GM19351 (cell line): ENCODE measurements around the gene TMEM150A.
A peak's percentile ranks its signal among the peaks of the same experiment; 100 is the strongest.
"Not testable (repeated sequence)": the region's sequence is repeated elsewhere in the genome, so short reads cannot be mapped to it uniquely, and the experiment has no call there.

ENCODE experiments used
- ATAC-seq: cut with Tn5 transposase; IDR thresholded peaks from one replicate; pipeline ENCODE4 v1.9.1; 2021; ENCODE audit warnings: mild to moderate bottlenecking, moderate library complexity; ENCODE audit not compliant: unreplicated experiment

Gene TMEM150A

DNA sequence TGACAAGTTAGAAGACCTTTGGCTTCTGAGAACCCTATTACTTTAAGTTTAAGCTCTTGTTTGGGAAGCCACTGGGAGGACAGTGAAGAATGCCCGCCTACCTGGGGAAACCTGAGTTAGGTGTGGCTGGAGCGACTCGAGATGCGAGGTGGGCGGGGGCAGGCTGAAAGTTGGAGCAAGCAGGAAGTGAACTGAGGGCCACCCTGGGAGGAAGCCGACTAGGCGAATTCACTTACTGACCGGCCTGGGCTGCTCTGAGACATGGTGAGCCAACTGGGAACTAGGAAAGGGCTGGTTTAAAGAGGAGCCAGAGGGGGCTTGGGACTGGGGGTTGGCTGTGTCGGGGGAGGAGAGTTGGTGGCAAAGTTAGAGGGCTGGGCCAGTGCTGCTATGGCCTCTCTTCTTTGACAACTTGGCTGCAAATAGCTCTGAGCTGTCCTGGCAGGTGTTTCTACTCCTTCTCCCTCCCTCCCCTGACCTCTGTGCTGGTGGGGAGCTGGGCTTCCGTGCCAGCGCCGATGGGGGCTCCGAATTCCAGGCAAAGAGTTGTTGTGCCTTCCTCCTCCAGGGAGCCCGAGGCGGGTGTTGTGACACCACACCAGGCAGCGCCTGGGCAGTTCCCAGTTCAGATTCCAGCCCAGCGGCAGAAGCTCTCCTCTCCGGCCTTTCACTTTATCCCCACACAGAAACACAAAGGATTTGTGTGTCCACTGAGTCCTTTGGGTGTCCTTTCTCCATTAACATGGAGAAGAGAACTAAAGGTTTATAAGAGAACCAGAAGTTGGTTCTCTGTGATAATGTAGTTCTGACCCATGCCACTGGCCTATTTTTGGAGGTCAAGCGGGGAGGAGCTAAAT is 24.9 kb downstream of the TMEM150A start, which contains the start of gene VAMP8:
Gene VAMP8 (plus strand): TSS at position 201 of the 857 bp plus-strand sequence. CDS start 61 bp downstream, at position 262.
- peak; percentile 74 for ATAC-seq

- ATAC-seq = no peak
These were observed 25.5 kb downstream of the TMEM150A start for GRCh38 chr2:85577063-85577385.

DNA sequence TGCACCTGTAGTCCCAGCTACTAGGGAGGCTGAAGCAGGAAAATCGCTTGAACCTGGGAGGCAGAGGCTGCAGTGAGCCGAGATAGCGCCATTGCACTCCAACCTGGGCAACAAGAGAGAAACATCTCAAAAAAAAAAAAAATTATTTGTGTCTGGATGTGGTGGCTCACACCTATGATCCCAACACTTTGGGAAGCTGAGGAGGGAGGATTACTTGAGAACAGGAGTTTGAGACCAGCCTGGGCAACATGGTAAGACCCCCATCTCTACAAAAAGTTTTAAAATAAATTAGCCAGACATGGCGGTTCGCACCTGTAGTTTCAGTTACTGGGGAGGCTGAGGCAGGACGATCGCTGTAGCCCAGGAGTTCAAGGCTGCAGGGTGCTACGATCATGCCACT is 26.8 kb downstream of the TMEM150A start:
- ATAC-seq = no peak

DNA sequence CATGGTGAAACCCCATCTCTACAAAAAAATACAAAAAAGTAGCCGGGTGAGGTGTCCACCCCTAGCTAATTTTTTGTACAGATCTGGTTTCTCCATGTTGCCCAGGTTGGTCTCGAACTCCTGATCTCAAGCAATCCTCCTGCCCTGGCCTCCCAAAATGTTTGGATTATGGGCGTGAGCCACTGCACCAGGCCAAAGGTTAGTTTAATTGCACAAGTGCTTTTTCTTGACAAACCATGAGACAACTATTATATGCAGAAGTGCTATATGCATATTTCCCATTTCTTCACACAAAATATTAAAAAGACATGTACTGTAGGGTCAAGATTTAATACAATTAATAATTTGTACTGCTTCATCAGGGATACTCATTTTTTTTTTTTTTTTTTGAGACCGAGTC is 36.2 kb downstream of the TMEM150A start:
- no peak for ATAC-seq

DNA sequence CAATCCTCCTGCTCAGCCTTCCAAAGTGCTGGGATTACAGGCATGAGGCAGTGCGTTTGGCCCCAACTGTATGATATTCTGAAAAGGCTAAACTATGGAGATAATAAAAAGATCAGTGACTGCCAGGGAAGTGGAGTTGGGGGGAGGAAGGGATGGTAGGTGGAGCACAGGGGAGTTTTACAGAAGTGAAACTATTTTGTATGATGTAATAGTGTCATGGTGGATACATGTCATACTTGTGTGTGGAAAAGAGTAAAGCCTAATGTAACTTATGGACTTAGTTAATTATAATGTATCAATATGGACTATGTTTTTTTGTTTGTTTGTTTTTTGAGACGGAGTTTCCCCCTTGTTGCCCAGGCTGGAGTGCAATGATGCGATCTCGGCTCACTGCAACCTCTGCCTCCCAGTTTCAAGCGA is 38.3 kb downstream of the TMEM150A start:
- ATAC-seq = no peak

DNA sequence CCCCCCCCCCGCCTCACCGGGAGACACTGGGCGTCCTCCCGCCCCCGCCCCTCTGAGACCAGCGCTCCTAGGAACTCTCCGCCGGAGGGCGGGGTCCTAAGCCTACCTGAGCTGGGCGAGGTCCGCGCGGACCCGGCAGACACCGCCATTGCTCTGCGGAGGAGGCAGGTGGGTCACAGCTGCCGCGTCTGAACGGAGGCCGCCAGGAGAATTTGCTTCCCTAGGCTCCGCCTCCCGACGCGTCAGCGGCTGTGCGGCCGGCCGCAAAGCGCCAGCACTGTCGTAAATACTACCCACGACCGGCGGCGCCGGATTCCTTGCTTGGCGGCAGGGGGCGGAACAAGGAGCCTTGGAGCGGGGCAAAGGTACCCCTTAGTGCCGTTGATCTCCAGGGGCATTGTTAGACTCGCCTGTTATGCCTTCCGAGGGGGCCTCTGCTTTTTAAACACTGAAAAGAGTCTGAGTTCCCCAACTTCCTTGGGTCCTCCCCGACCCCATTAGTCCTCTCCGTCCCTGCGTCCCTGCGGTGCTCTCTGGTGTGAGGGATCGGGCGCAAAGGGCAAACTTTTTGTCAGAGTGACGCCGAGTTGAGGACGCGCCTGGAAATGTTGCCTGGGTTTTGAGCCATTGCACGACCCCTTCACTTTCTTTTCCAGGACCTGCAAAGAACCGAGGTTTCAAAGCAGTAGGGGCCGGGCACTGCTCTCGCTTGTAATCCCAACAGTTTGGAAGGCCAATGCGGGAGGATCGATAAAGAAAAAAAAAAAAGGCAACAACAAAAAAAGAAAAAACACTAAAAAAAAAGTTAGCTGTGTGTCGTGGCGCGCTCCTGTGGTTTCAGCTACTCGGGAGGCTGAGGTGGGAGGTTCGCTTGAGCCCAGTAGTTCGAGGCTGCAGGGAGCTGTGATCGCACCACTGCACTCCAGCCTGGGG is 41.0 kb downstream of the TMEM150A start, which contains the start of gene GGCX:
Gene GGCX (minus strand): TSS at position 214 of the 933 bp plus-strand sequence. CDS start 65 bp downstream, at position 149.
- peak; percentile 93 for ATAC-seq

DNA sequence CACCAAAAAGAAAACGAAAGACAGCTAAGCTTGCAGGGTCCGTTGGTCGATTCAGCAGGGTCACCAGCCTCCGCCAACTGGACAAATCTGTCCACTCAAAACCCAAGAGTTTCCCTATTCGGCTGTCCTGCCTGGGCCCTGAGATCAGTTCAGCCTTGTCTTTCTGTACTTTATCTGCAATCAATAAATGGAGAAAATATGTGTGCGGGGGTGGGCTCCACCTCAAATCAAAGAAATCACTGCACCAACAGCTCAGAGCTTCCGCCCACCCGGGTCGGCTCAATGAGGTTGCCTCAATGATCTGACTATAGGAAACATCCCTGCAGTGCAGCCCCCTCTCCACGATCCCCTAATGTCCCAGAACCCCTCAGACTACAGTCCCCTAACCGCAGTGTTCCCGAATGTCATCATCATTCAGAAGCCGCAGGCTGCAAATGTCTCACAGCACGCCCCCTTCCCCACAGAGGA is 41.7 kb downstream of the TMEM150A start:
- ATAC-seq = peak; percentile 27

DNA sequence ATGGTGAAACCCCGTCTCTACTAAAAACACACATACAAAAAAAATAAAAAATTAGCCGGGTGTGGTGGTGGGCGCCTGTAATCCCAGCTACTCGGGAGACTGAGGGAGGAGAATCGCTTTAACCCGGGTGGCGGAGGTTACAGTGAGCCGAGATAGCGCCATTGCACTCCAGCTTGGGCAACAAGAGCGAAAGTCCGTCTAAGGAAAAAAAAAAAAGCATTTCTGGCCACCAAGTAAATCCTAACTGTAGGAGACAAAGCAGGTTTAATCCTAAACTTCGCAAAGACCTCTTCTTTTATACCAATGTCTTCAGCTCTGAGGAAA is 42.1 kb downstream of the TMEM150A start:
- ATAC-seq = not testable (repeated sequence)

DNA sequence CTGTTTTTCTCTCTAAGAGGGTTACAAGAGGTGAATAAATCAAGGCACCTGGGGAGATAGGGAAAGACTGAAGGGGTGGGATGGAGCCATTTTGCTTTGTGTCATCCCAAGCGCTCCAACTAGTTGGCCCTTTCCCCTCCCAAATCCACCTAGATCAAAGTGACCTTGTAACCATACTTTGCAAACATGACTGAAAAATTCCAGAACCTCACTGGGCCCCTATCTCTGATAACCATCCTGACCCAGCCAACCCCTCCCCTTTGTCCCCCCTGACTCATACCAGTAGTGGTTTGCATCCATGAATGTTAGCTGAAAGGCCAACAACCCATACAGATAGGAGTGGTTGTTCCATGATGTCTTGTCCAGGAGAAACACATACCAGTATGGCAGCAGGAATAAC is 44.3 kb downstream of the TMEM150A start:
- ATAC-seq = no peak

DNA sequence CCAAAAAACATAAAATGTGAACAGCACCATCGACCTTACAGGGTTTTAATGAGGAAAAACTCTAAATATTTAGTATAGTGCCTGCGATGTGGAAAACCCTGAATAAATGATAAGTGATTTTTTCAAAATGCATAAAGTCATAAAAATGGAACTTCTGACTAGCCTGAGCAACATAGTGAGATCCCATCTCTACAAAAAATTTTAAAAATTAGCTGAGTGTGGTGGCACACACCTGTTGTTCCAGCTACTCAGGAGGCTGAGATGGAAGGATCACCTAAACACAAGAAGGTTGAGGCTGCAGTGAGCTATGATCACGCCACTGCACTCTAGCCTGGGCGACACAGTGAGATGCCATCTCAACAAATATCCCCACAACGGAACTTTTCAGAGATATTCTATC is 45.4 kb downstream of the TMEM150A start:
- ATAC-seq = no peak

GRCh38 chr2:85554980-85555612 is 47.4 kb downstream of the TMEM150A start:
- no peak for ATAC-seq

DNA sequence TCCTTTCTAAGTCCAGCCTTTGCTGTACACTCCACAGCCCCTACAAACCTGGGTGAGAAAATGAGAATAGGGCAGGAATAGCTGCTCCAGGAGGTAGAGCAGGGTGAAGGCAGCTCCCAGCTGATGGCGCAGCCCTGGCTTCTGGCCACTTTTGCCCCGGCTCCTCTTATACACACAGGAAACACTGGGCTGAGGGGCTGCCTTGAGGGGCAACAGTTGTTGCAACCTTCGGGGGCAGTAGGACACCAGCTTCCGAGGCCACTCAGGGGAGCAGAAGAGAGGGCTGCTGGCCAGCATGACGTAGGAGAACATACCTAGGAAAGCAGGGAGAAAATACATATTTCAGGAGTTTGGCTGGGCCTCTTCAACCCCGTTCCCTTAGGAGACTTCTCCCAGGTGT is 49.3 kb downstream of the TMEM150A start:
- ATAC-seq = no peak

DNA sequence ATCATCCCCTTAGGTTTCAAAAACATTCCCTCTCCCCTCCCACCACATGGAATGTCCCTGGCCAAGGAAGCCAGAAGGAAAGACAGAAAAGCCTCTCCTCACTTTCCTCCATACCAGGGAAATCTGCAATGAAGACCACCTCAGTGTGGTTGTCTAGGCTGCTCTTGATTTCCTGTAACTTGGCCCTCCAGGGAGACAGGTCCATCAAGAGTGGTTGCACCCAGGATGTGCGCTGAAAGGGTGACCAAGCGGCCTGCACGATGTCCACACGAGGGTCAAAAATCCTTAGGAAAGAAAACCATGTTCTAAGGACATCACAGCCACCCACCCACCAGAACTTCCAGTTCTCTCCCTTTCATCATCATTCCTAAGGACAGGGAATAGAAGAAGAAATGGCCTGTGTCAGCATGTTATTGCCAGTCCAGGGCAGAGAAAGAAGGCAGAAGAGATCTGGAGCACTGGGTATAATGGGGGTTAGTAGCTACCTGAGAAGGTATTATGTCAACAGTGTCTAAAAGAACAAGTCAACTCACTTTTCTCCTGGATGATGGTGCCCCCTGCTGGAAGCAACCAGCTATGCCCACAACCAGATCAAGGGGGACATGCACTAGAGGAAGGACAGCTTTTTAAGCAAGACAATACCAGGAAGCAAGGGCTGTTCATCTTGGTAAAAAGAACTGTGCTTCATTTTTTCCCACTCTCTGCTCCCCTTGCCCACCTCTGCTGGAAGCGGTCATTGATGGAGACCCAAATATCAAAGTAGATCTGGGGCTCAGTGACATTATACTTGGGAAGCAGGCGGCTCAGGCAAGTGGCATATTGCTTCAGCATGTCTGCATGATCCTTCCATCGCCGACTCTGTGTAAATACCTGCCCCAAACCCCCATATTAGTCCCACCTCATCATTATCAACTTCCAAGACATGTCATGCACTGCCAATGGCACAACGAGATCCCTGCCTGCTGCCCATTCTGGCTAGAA is 50.5 kb downstream of the TMEM150A start:
- ATAC-seq = peak; percentile 74

GRCh38 chr2:85550486-85550885 is 52.0 kb downstream of the TMEM150A start:
- ATAC-seq = no peak

DNA sequence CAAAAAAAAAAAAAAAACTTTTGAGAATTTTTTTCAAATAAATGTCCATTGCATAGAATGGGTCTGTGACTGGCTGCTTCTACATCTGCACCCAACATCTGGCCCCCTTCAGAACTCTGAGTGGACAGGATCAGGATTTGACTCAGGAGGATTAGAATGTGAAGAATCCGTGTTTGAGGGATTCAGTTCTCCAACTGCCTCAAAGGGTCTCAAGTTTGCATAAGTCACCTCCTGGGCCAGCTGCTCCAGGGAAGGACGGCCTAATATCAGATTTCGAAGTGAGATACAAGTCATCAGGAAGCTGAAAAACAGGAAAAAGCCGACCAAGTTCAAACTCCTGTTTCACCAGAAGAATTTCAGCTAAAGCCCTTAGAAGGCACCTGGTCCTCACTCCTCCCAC is 52.7 kb downstream of the TMEM150A start:
- ATAC-seq = no peak

DNA sequence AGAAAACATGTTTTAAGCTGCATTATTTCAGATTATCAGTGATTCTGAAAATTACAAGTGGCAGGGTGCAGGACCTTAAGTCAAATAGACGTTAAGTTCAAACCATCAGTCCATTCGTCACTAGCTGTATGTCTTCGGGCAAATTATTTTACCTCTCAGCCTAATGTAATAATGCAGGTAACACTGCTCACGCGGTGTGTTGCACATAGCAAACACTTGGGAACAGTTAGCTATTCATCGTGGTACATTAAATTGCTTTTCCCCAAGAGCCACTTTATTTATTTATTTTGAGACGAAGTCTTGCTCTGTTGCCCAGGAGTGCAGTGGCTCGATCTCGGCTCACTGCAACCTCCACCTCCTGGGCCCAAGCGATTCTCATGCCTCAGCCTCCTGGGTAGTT is 53.4 kb downstream of the TMEM150A start:
- ATAC-seq = no peak

GRCh38 chr2:85548608-85548900 is 53.9 kb downstream of the TMEM150A start:
- ATAC-seq = no peak
